Measurements from ENCODE around the gene TMEM229A.
"Not testable (repeated sequence)": the region's sequence is repeated elsewhere in the genome, so short reads cannot be mapped to it uniquely, and the experiment has no call there.

Gene TMEM229A

DNA sequence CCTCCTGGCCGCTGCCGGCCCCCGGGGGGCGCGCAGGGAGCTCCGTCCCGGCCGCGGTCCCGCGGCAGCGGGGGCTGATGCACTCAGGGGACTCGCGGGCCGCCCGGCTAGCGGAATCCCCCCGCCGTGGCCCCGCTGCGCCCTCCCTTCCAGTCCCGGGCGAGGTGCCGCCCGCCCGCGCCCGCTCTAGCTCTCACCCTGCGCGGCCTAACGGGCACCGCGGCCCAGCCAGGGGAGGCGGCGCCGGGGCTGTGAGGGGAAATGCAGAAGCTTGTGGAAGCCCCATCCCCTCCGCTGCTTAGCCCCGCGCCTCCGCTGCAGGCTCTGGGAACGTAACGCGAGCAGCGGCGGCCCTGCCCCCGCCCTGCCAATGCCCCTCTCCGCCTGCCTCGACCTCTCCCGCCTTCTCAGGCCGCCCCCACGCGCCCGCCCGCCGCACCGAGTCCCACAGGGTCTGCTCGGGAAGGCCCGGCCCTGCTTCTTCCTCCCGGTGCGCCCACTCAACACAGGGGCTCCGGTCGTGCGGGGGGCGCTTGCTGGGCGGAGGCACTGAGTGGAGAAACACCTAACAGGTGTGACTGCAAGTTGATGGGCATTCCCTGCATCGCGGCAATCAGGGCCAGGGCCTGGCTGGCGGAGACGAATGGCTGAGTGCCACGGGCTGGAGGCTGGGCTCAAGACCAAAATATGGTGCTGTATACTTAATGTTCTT is 384 bp upstream of the TMEM229A start:
- DNase-seq (ENCODE audit: low read depth in 2 of 2), result no peak

DNA sequence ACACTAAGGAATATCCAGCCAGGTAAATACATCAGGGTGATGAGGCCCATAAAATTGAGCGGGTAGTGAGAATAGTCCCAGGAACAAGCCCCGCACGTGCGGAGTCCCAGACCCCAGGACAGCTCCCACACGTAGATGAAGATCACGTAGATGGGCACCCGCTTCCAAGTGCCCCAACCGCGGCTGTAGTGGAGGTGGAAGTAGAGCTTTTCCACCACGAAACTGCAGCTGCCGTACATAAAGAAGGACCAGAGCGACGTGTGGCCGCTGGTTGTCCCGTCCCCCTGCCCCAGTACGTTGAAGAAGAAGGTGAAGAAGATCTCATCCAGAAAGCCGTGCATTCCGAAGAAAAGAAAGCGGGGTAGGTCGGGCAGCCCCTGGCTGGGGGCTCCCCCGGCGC is 948 bp downstream of the TMEM229A start:
- DNase-seq (ENCODE audit: low read depth in 2 of 2), result no peak

DNA sequence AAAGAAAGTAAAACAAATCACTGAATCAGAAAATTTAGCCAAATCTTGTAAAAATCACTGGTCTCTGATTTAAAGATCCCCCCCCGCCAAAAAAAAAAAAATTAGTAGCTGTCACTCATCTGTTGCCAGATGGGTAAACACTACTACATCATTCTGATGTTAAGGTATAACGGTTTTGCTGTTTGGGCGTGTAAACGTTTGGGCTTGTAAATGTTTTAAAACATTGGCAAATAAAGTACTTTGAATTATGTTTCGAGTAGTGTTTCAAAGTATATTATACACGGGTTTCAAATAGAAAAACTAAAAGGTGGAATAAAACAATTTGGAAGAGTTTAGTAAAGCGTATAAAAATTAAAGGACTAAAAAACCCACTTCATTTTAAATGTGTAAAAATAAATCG is 1.5 kb downstream of the TMEM229A start:
- no peak for DNase-seq (ENCODE audit: low read depth in 2 of 2)

DNA sequence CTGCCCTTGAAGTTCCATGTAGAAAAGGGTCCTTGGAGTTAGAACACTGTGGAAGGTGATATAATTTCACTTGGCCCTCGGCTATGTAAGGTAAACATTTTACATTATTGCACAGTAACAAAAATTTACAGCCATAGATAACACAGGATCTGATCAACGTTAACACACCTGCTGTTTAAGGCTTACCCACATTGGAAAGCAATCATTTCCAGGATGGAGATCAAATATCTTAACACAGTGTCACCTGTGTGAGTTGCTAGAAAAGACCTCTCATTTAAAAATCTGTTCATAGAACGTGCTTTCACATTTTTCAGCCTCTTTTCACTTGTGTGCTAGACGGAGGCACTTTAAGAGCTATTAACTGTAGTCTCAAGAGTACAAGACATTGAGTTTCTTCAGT is 1.9 kb downstream of the TMEM229A start:
- no peak for DNase-seq (ENCODE audit: low read depth in 2 of 2)

DNA sequence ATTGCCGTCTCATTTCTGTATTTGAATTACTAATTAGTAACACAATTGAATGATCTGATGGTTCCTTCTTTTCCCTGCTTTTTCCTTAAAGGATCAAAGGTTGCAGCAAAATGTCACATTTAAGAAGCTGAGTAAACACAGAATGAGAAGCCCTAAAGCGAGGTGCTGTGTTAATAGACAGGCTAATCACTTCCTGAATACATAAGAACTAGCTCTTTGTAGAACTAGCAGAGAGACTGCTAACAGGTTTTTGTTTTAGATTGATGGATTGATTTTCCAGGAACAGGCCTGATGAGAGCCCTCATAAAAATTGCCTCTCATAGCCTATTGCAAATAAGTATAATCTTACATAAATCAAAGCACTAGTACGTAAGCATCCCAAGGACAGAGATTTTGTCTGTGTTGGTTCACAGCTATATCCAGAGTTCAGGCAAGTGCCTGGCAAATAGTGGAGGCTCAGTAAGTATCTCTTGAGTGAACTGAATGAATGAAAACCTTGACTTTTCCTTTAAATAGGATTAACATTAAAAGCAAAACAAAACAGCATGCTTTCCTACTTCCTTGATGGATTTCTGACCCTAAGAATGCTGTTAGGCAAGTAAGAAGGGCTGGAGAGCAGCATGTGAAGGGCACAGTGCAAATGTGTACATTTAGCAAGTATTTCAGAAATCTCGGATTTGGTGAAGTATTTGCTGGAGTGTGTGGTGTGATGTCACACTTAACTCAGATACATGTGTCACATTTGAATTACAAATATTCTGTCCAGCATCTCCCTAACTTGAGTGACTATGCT is 3.3 kb downstream of the TMEM229A start:
- DNase-seq (ENCODE audit: low read depth in 2 of 2), result no peak

DNA sequence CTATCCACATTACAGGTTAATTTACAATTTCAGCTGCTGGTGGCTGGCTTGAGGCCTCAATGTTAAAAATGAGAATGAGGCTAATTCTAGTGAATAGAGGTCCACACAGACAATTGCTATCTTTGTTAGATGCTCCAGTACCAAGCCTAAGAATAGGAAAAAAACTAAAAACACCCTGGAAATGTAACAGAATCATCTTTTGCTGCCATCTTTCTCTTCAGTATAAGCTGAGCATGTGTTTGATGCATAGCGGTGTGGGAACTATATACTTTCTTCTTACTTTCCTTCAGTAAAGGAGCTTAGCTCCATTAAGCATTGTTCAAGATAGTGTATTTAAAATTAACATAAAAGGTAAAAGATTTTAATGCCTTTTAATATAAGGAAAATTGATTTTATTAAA is 5.6 kb downstream of the TMEM229A start:
- DNase-seq (ENCODE audit: low read depth in 2 of 2), result no peak

DNA sequence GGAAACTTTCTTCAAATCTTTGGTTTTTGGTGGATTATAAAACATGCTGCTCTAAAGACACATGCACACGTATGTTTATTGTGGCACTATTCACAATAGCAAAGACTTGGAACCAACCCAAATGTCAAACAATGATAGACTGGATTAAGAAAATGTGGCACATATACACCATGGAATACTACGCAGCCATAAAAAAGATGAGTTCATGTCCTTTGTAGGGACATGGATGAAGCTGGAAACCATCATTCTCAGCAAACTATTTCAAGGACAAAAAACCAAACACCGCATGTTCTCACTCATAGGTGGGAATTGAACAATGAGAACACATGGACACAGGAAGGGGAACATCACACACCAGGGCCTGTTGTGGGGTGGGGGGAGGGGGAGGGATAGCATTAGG is 8.5 kb downstream of the TMEM229A start:
- DNase-seq (ENCODE audit: low read depth in 2 of 2), result not testable (repeated sequence)

DNA sequence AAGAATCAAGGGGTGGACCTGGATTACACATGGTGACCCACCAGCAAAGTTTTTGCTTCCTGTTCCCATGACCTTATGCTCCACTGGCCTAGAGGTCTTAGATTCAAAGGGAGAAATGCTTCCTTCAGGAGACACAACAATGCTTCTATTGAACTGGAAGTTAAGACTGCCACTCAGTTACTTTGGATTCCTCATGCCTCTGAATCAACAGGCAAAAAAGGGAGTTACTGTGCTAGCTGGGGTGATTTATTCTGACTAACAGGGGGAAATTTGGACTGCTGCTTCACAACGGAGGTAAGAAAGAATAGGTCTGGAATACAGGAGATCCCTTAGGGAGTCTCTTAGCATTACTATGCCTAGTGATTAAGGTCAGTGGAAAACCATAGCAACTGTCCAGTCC is 10.3 kb downstream of the TMEM229A start:
- no peak for DNase-seq (ENCODE audit: low read depth in 2 of 2)

DNA sequence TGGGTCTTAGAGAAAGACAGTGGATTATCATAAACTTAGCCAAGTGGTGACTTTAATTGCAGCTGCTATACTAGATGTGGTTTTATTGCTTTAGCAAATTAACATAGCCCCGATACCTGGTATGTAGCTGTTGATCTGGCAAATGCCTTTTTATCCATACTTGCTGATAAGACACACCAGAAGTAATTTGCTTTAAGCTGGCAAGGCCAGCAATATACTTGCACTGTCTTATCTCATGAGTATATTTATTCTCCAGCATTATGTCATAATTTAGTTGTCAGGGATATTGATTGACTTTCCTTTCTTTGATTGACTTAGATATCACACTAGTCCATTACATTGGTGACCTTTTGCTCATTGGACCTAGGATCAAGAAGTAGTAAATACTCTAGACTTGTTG is 12.8 kb downstream of the TMEM229A start:
- no peak for DNase-seq (ENCODE audit: low read depth in 2 of 2)

DNA sequence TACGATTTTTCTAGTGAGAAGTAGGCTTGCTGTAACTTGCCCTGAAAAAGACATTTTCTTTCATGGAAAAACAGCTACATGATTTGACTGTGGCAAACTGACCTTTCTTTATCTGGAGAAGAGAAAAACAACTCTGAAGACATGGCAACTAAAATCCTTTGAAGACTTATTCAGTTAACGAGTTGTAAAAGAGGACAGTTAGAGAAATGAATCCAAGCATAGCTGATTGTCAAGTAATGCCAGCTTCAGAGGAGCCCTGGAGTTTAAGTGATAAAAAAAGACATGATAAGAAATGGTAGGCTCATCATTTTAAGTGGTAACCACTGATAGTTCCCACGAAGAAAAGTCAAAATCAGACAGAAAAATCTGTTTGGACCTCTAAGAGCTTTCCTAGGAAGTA is 19.6 kb downstream of the TMEM229A start:
- no peak for DNase-seq (ENCODE audit: low read depth in 2 of 2)

DNA sequence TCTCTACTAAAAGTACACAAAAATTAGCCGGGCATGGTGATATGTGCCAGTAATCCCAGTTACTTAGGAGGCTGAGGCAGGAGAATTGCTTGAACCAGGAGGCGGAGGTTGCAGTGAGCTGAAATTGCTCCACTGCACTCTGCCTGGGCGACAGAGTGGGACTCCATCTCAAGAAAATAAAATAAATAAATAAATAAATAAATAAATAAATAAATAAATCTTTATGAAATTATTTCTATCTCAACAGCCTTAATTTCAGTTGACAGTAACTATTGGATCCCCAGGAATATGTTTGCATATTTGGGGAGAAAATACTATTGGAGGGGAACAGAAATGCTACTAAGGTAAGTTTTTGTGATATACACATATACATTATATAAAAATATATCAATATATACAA is 20.0 kb downstream of the TMEM229A start:
- DNase-seq (ENCODE audit: low read depth in 2 of 2), result no peak

DNA sequence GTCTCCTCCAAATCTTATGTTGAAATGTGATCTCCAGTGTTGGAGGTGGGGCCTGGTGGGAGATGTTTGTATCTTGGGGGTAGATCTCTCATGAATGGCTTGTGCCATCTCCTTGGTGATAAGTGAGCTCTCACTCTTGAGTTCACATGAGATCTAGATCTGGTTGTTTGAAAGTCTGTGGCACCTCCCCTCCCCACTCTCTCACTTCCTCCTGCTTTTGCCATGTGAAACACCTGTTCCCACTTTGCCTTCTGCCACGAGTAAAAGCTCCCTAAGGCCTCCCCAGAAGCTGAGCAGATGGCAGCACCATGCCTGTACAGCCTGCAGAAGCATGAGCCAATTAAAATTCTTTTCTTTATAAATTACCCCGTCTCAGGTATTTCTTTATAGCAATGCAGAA is 23.5 kb downstream of the TMEM229A start:
- DNase-seq (ENCODE audit: low read depth in 2 of 2), result no peak

DNA sequence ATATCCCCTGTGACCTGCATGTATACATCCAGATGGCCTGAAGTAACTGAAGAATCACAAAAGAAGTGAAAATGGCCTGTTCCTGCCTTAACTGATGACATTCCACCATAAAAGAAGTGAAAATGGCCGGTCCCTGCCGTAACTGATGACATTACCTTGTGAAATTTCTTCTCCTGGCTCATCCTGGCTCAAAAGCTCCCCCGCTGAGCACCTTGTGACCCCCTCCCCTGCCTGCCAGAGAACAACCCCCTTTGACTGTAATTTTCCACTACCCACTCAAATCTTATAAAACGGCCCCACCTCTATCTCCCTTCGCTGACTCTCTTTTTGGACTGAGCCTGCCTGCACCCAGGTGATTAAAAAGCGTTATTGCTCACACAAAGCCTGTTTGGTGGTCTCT is 24.6 kb downstream of the TMEM229A start:
- not testable (repeated sequence) for DNase-seq (ENCODE audit: low read depth in 2 of 2)

DNA sequence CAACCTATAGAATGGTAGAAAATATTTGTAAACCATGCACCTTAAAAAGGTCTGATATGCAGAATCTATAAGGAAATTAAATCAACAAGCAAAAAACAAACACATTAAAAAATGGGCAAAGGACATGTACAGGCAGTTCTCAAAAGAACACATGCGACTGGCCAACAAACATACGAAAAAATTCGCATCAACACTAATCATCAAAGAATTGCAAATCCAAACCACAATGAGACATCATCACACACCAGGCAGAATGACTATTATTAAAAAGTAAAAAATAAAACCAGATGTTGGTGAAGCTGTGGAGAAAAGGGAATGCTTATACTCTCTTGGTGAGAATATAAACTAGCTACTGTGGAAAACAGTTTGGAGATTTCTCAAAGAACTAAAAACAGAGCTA is 33.2 kb downstream of the TMEM229A start:
- no peak for DNase-seq (ENCODE audit: low read depth in 2 of 2)

DNA sequence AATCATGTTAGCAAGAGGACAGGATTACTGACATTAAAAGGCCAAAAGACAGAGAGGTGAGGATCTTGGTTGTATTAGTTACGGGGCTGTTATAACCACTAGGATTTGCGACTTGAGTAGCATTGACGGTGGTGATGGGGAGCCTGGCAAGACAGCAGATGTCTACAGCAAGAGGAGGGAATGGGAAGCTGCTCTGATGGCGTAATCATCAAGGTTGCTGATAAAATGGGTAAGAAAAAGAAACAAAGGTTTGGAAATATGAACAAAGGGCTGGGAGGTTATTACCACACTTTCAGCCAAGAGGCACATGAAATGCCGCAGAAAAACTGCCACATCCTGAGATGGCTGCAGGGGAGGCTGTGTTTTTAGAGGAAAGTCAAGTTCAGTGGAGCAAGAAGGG is 33.9 kb downstream of the TMEM229A start:
- no peak for DNase-seq (ENCODE audit: low read depth in 2 of 2)

DNA sequence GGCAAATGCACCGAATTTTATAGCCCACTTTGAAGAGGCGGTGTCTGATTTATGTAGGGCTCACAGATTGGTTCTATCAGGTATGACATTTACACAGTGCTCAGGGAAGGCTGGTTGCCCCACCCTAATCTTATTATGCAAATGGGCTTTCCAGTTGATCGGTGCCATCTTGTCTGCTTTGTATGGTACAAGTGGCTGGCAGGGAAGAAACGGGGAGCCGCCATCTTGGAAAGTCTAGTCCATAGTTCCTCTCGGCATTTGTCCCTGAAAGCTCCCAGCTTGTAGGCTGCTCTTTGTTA is 36.6 kb downstream of the TMEM229A start:
- no peak for DNase-seq (ENCODE audit: low read depth in 2 of 2)

DNA sequence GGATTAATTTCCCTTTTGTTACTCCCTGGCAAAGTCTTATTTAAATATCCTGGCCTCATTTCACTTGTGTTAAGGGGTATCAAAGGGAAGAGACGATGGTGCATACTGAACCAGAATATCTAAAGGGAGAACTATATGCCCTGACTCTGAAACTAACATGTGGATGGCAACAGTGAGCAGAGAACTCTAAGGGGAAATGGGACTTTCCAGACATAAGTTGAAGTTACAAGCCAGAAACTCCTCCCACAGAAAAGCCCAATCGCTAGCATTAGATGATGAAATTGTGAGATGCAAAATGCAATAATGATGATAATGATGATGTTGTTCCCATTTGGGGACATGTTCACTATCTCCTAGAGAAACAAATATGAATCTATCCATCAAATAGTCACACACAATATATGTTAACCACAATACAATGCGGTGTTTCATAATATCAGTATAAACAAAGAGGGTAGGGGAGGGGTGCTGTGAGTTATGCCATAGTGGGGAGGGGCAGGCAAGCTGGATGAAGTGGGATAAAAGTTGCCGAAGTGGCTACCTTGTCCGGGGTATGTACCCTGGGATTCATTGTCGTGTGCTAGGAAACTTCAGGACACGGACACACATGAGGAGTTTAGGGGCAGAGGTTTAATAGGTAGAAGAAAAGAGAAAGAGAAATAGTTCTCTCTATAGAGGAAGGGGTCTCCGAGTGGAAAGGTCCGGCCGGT is 37.1 kb downstream of the TMEM229A start:
- no peak for DNase-seq (ENCODE audit: low read depth in 2 of 2)

DNA sequence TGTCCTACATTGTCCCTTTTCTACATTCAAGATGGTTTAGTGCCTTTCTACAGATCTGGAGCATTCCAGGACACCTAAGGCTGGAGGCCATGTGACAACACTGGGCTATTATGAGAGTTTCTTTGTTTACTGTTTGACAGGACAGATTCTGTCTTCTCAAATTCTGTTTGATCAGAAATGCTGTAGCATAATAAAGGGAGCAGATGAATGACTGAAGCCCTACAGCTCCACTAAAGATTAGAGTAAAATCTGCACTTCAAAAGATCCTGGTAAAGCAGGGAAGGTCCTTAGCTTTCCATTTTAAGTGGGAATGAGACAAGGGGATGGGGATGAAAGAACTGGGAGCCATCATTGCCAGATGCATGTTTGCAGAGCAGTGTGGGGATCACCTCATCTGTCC is 38.4 kb downstream of the TMEM229A start:
- DNase-seq (ENCODE audit: low read depth in 2 of 2), result no peak

DNA sequence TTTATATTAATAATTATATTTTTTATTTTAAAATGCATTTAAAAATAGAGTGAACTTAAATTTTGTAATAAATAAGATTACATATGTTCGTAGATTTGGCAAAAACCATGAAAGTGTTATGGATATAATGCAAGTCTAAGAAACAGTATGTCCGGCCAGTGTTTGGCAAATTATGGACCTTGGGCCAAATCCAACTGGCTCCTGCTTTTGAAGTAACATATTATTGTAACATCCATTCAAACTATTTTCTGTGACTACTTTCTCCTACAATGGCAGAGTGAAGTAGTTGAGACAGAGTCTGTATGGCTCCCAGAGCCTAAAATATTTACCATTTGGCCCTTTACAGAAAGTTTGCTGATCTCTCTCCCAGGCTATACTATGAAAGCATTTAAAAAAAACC is 38.9 kb downstream of the TMEM229A start:
- no peak for DNase-seq (ENCODE audit: low read depth in 2 of 2)

DNA sequence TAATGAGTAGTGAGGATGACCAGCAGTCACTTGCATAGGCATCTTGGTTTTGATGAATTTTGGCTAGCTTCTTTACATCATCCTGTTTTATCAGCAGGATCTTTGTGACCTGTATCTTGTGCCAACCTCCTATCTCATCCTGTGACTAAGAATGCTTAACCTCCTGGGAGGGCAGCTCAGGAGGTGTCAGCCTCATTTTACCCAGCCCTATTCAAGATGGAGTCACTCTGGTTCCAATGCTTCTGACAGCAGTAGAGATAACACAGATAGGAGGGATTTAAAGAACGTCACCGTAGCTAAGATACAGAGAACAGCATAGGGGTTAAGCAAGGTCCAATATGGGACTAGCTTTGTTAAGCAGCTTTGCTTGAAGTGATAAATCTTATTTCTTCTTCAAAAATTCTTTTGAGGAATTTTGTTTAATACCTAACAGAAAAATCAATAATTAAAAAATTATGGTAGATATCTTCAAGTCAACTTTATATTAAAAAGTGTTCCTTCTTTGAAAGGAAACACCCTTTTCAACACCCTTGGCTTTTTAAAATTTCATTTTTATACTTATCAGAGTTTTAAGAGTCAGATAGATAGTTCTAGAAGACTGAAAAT is 39.9 kb downstream of the TMEM229A start:
- no peak for DNase-seq (ENCODE audit: low read depth in 2 of 2)

DNA sequence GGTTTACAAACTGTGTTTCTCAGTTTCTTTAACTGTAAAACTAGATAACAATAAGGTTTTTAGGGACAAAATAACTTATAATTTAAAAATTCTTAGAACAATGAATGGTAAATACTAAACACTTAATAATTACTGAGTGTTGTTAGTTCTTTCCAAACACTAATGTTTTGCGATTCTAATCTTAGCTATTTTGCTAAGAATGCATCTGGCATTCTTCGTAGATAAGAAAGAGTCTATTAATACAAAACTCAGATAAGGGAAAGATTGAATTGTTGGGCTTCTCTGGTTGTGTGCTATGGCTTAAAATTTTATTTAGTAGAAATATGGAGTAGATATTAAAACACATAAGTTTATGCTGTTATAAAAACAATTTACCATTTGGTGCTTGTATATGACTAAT is 45.4 kb downstream of the TMEM229A start:
- no peak for DNase-seq (ENCODE audit: low read depth in 2 of 2)
